Epithelial cell of prostate (primary cell): ENCODE measurements around the gene LHPP.

Experiments used
- DNase-seq: peaks from one replicate; pipeline ENCODE4 v3.0.0-alpha.2; 2011; ENCODE audit warnings: low read depth, low spot score
- H3K27ac ChIP-seq: fragments of 450-650 bp; 2 replicates; pipeline ENCODE4 v1.5.1; 2017; ENCODE audit warnings: mild to moderate bottlenecking

Gene LHPP

GRCh38 chr10:124532788-124533187 is 71.2 kb downstream of the LHPP start:
- DNase-seq: no peak
- H3K27ac ChIP-seq: no peak overlapping the region

DNA sequence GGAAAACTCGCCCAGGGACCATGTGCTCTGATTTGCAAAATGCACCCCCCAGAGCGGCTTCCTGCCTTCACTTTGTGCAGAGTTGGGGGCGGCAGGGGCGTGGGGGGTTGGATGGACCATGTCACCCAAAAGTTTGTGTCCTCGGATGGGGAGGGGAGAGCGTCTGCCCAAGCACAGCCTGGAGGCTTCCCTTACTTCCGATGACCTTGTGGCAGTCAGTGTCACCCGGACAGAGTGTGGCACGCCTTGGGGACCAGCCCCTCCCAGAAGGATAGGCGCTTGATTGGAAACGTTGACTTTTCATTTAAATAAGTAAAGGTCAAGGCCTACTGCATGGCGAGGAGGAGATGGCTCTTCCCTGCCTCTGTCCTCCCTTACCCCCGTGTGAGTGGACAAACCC is 71.6 kb downstream of the LHPP start:
- DNase-seq: no peak
- no peak overlapping the region for H3K27ac ChIP-seq

- DNase-seq: no peak
- H3K27ac ChIP-seq: no peak overlapping the region
Observed at GRCh38 chr10:124534231-124534798, 72.7 kb downstream of the LHPP start.

- DNase-seq: no peak
- no peak overlapping the region for H3K27ac ChIP-seq
Observed at GRCh38 chr10:124534826-124535601, 73.4 kb downstream of the LHPP start.

GRCh38 chr10:124535731-124536495 is 74.3 kb downstream of the LHPP start:
- H3K27ac ChIP-seq: no peak overlapping the region
- no peak for DNase-seq

DNA sequence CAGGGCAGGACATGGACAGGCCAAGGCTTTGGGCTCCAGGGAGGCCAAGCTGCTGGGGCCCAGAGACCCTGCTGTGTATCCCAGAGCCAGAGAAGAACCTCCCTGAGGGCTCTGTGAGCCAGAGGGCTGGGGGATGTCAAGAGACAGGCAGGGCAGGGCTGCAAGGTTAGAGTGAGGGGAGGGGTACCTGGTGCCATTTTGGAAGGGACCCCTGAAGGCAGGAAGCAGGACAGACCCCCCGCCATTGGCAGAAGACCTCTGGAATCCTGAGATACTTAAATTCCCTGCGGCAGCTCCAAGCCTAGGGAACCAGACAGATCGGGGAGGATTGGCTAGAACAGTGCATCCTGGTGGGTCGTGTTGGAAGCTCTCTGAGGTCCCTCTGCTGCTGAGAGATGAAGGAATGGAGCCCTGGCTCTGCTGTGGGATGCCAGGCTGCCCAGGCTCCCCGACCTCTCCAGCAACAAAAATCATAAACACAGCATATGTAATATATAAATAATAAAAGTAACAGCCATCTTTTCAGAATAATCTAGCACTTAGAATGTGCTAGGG is 75.0 kb downstream of the LHPP start:
- H3K27ac ChIP-seq: no peak overlapping the region
- DNase-seq: no peak

- no peak overlapping the region for H3K27ac ChIP-seq
- no peak for DNase-seq
Observed at GRCh38 chr10:124537166-124537725, 75.6 kb downstream of the LHPP start.

DNA sequence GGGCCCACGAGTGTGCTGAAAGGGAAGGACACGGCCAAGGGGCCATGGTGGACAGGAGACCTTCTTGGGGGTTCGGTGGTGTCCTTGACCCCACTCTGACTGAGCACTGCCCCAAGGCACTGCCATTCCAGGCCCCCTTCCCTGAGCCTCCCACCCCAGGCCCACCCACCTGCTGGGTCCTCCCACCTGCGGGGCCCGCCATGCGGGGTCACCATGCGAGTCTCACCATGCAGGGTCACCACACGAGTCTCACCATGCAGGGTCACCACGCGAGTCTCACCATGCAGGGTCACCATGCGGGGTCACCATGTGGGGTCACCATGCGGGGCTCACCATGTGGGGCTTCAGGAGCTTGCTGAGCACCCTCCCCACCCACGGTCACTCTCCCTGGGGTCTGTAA is 76.3 kb downstream of the LHPP start:
- DNase-seq: no peak

GRCh38 chr10:124538706-124539105 is 77.1 kb downstream of the LHPP start:
- H3K27ac ChIP-seq: no peak overlapping the region

More for the DNA sequence above, 76.3 kb downstream of the LHPP start:
- no peak overlapping the region for H3K27ac ChIP-seq

GRCh38 chr10:124539935-124540641 is 78.5 kb downstream of the LHPP start:
- no peak for DNase-seq
- H3K27ac ChIP-seq: no peak overlapping the region

More at GRCh38 chr10:124538706-124539105, 77.1 kb downstream of the LHPP start:
- DNase-seq: no peak

GRCh38 chr10:124541076-124541903 is 79.7 kb downstream of the LHPP start:
- no peak overlapping the region for H3K27ac ChIP-seq
- DNase-seq: no peak

GRCh38 chr10:124542336-124542735 is 80.7 kb downstream of the LHPP start:
- no peak overlapping the region for H3K27ac ChIP-seq
- no peak for DNase-seq

DNA sequence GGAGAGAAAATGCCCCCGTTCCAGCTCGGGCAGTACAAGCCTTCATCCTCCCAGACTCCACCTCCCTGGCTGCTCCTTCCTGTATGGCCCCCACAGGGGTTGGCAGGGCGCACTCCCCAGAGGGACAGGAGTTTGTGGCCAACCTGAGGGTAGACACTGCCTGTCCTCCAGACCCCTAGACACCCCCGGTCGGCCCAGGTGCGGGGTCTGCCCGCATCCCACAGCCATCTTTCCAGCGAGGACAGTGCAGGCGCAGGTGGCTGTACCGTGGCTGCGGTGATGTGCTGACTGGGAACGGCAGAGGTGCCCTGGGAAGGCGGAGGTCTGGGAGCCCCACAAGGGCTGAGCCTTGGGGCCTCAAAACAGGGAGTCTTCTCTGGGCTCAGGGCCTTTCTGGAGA is 81.5 kb downstream of the LHPP start:
- H3K27ac ChIP-seq: no peak overlapping the region

GRCh38 chr10:124543971-124544370 is 82.3 kb downstream of the LHPP start:
- no peak overlapping the region for H3K27ac ChIP-seq
- DNase-seq: no peak

More for the DNA sequence above, 81.5 kb downstream of the LHPP start:
- no peak for DNase-seq

DNA sequence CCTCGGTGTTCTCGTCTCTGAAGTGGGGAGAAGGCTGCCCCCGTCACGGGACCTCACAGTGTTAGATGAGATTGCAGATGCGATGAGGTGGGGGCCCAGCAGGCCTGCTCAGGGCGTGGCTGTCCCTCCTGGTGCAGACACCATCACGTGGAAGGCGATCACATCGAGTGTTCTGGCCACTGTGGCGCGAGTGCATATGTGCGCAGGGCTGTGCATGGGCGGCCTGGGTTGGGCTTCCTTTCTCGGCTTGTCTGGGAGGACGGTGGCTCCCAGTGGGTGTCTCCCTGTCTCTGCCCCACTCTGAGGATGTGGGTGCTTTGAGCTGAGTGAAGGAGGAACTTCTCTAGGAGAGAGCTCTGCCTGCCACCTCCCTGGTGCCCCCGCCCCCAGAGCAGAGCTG is 83.1 kb downstream of the LHPP start:
- H3K27ac ChIP-seq: no peak overlapping the region
- no peak for DNase-seq

DNA sequence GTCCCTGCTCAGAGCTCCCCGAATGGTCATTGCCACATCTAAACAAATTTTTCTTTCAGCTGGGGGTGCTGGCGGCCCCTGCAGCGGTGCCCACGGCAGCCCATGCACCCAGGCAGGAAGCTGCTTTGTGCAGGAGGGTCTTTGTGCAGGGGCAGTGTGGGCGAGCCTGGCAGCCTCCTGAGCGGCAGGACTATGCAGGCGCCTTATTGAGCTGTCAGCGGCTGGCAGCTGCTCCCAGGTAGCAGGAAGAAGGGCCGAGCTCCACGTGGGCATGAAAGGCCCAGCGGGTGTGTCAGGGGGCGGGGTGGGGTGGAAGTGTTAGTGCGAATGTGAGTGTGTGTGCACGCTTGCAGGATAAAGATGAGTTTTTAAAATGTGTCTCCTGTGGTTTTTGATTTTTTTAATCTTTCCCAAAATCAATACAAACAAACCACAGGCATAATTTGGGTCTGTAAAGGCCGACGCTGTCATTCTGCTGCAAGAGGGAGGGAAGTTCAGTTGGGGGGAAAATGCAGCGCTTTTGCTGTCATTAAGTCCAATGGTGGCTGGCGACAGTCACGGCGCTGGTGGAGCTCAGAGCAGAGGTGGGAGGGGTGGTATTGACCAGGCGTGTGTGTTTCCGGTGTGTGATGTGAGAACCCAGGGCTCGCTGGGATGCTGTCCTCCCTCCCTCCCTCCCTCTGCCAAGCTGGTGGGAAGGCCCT is 83.9 kb downstream of the LHPP start:
- DNase-seq: no peak
- H3K27ac ChIP-seq: no peak overlapping the region

DNA sequence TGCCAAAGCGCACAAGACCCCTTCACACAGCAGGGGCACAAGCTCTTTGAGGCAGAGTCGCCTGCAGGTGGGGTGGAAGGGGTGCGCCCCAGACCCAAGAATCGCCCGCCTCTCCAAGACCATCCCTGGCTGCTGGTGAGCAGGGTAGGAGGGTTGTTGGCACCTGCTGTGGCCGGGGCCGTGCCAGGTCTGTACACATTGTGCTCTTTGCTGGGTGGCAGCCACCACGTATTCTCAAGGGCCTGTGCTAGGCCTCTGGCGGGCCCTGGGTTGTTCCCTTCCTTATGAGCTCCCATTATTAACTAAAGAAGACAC is 84.4 kb downstream of the LHPP start:
- no peak for DNase-seq
- no peak overlapping the region for H3K27ac ChIP-seq

GRCh38 chr10:124546957-124547646 is 85.5 kb downstream of the LHPP start:
- H3K27ac ChIP-seq: no peak overlapping the region
- DNase-seq: no peak
